NOMO-1 (cell line): ENCODE results near the gene DCDC1.

Source experiments
- DNase-seq, 2 experiments: peaks; one replicate each; lab custom pipeline; 2025; ENCODE audit not compliant: unreplicated experiment in 2 of 2; lab: John Stamatoyannopoulos, UW

The DCDC1 gene

DNA sequence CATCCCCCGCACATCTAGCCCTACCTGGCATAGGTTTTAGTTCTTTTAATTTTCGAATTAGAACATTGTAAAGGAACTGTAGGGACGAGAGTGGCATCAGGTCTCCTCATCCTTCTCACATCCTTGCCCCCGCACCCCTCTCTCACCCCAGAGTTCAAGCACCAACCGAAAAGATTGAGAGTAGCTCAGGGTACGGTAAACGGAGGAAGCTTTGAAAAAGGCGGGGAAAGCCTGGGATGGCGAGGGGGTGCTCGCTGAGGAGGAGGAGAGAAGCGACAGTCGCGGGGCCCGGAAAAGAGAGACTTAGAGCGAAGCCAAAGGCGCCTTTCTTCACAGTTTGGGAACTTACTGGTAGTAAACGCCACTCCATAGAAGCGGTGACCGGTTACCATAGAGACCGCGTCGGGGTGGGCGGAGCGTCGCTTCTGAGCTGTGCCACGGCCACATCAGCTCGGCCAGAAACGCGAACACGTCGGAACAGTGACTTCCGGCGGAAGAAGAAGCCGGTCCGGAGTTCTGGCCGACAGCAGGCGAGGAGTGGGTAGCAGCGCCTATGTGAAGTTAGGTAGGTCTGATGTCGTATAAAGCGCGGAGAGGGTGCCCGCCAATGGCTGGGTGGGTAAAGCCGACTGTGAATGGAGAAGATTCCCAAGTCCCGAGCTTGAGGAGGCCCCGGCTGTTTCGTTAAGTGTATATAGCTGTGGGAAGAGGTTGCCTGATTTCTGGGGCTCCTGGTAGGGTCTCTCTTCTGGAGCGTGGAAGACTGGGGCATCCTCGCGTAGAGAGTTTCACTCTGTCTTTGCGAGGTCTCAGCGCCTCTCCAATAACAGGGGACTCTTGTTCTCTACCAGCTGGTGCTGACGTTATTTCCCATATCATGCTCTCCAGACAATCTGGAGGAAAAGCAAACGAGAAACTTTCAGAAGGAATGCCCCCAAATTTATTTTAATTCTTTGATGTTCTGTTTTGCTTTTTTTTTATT lies at the start of gene DCDC1, which contains the start of gene DNAJC24:
DCDC1 (minus strand) TSS at position 392 of the 982 bp plus-strand sequence. CDS start 41,459 bp downstream, outside the sequence.
DNAJC24 (plus strand) TSS at position 513 of the 982 bp plus-strand sequence. CDS start 889 bp downstream, outside the sequence.
- peak; percentile 88 to 89 for DNase-seq

DNA sequence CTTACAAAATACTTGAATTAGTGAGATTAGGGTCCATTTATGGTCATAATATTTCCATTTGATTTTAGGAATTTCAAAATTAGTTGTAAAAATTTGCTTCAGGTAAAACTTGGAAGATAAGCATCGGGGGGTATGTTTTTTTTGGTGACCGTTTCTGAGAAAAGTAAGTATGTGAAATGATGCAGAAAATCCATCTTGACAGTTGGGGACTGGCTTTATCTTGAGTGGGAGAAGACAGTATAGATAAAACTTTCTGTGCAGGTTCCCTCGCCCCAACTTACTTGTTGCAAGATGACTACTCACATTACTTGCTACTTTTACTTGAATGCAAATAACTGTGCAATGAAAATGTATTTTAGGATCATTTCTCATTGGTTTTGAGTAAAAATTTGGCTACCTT lies 49.6 kb upstream of the DCDC1 start:
- no peak for DNase-seq

DNA sequence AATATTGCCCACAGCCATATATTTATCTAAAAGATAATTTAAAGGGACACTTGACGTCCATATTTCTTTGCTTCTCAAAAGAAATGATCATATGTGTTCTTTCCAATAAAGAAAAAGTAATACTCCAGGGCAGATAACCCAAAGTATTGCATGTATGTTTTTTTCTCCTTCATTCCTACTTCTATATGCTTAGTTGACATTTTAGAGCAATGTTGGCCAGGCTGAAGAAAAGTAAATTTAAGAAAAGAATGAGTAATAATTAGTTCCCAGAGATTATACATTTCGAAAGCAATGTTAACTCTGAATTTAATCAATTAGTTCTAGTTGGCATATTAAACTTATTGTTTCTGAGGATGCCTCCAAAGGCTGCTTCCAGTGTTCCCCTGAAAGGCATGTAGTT lies 48.3 kb upstream of the DCDC1 start:
- no peak for DNase-seq

- DNase-seq, result no peak
Observed at GRCh38 chr11:31417357-31417756, 47.8 kb upstream of the DCDC1 start.

DNA sequence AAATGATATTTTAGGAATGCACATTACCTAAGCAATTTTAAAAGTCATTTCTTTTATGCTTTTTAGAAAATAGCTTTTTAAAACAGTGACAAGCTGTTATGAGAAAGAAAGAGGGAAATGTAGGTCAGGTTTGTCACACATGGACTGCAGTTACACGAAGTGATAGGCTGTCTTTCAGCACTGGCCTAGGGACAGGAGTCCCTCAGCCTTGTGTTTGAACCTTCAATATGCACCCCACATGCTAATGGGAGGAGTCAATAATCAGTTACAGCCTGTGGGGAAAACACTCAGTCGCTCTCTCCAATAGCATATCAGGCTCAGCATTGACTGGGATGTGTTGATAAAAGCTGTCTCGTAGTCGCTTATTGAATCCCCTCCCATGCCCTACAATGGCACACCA lies 45.9 kb upstream of the DCDC1 start:
- no peak for DNase-seq

DNA sequence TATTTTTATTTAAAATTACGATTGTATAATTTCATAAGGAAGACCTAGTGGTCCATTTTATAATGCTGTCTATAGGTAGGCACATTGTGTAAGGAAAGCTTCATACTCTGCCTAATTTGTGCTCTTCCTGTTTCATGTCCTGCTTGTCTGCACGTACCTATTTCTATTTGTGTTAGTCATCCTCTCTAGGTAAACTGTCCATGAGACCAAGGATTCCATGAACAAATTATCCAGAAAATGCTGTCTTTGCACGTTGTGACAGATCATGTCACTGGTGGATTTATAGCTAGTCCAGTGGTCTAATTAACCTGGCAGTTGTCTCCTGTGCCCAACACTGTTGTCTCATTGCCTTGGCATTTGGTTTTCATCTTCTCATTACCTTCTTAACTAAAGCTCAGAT lies 44.8 kb upstream of the DCDC1 start:
- DNase-seq, result no peak

- no peak for DNase-seq
Observed at GRCh38 chr11:31412946-31413345, 43.4 kb upstream of the DCDC1 start.

DNA sequence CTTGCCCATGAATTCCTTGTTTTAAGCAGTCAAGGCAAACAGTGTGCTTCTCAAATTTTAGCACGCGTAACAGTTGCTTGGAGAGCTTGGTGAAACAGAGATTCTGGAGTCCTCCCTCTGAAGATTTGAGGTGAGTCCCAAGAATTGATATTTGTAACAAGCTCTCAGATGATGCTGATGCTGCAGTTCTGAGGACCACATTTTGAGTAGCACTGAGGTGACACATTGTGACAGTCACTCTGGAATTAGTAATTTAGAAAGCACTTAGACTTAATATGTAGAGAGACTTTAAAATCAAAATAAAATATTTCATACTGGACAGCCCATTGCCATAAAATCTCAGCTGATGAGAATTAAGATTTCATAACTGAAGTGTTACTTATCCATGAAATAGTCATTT lies 38.7 kb upstream of the DCDC1 start:
- no peak for DNase-seq

- no peak for DNase-seq
Observed at GRCh38 chr11:31404614-31405013, 35.1 kb upstream of the DCDC1 start.

DNA sequence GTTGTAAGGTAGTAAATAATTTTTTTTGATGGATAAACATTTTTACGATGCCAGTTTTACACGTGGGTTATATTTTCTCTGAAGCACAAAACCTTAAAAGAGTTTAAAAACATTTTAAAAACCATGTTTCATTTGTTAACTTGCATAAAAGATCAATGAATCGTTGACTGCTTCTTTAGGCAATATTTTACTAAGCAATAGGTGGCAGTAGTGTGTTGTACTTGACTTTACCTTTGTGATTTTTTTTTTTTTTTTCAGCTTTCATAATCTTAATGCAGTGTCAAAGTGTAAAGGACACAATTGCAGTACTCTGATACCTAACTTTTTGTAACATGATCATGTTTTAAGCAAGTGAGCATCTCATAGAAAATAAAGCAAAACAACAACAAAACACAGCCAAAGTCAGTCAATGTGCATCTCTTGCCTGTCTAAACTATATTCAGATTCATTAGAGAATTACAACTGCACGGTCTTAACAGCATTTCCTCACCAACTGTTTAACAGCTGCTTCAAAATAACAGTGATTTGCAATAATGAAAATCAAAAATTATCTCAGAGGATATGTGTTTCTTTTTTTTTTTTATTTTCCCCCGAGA lies 27.8 kb upstream of the DCDC1 start:
- peak in 1 of 2 experiments; percentile 1 for DNase-seq

- no peak for DNase-seq
Observed at GRCh38 chr11:31387379-31387778, 17.8 kb upstream of the DCDC1 start.

DNA sequence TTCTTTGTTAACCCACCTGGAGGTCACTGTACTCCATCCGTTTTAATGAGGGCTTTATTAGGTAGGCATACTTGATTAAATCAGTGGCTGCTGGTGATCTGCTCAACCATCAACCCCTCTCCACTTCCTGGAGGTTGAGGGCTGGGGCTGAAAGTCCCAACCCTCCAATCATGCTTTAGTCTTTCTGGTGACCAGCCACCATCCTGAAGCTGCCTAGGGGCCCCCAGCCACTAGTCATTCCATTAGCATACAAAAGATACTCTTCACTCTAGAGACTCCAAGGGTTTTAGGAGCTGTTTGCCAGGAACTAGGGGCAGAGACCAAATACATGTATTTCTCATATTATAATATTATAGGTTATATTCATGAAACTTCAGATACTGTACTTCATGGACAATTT lies 13.6 kb upstream of the DCDC1 start:
- no peak for DNase-seq

DNA sequence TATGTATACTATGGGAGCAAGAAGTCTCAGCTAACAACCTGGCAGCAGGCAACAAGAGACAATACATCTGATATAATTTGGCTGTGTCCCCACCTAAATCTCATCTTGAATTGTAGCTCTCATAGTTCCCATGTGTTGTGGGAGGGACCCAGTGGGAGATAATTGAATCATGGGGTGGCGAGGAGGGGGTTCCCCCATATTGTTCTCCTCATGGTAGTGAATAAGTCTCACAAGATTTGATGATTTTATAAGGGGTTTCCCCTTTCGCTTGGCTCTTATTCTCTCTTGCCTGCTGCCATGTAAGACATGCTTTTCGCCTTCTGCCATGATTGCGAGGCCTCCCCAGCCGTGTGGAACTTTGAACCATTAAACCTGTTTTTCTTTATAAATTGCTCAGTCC lies 6.3 kb upstream of the DCDC1 start:
- DNase-seq, result no peak

DNA sequence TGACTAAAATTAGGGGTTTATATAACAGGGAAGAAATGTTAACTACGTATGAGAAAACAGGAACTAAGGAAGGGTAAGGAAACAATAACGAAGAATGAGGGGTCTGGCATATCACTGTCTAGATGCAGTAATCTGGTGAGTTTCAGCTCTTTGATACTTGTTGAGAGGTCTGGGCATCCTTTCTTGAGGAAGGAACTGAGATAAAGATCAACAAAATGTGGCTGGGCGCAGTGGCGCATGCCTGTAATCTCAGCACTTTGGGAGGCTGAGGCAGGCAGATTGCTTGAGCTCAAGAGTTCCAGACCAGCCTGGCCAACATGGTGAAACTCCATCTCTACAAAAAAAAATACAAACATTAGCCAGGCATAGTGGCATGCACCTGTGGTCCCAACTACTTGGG lies 2.7 kb downstream of the DCDC1 start:
- DNase-seq, result no peak

DNA sequence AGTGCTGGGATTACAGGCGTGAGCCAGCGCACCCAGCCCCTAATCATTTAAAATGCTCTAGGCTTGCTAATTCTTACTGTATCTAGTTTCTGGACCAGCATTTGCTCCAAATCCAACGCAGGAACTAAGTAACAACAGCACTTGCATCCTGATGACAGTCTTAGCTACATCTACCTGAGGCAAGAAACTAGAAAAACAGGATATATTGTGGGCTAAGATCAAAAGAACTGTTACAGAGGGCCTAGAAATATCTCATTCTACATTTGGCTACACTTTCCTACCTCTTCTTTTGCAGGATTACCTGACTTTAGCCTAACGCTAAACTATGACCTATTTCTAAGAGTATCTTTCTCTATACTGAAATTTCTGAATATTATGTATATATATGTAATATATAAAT lies 7.8 kb downstream of the DCDC1 start:
- no peak for DNase-seq

DNA sequence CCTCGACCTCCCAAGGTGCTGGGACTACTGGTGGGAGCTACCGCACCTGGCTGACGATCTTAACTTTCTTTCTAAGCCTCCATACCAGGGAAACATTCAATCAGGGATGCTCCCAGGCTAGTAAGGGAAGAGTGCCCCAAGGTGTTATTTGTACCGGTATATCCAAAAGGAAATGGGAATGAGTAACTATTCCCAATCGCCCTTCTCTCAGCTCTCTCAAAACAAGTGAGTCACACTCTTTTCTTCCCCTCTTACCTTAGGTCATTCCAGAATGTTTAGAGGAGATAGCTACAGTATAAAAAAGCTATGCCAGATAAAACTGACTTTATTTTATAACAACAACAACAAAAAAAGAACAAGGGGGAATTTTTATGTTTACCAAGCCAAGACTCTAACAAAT lies 13.7 kb downstream of the DCDC1 start:
- no peak for DNase-seq

DNA sequence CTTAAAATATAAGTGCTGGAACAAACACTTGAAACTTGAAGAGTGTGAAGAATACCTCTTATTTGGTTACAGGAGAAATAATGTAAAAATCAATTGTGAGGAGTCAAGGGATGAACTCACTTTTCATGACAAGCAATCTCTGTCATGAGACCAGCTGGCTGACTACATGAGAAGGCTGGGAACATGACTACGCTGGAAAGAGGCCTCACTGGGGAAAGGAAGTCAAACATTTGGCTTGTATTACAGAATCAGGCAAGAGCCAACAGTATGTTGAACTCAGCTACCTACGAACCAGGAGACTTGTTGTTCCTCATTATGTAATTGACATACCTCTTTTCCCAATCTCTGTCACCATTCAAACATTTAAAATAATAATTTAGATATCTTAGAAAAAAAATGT lies 14.4 kb downstream of the DCDC1 start:
- DNase-seq, result no peak

GRCh38 chr11:31351168-31351567 lies 18.4 kb downstream of the DCDC1 start:
- DNase-seq, result no peak

DNA sequence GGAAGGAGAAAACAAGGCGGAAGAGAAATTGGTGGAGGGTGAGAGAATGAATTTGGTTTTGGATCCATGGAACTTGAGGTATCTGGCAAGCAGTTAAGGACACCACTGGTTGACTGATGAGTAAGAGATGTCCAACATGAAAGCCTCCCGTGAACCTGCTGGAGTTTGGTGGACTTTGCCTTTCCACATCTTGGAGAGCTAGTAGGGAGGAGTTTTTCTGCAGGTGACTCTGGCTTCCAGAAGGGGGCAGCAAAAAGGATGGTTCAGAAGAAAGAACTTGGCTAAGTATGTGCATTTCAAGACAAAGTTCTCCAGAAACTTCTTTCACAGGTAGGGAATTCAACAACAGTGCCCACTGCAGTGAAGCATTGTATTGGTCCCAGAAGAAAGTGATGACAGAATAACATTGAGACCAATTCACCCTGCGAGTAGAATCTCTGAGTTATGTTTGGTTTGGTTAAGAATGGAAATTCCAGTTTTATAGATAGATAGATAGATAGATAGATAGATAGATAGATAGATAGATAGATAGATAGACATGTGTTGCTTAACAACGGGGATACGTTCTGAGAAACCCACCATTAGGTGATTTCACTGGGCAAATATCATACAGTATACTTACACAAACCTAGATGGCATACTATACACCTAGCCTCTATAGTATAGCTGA lies 28.5 kb downstream of the DCDC1 start:
- DNase-seq, result peak in 1 of 2 experiments; percentile 18

DNA sequence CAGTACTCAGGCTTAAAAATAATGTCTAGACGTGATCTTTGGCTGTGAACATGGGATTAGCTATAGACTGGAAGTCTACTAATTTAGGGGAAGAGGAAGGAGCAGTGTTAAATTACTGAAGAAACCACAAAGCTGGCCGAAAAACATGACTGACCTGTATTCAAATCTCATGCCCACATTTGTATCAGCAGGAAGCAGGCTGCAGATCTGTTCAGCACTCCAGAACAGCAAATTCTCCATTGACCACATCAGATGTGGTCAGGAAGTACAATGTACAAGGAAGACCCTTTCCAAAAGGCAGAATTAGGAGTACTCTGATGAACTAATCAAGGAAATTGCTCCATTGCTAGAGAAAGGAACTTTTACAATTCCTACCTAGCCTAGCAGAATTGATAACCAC lies 31.7 kb downstream of the DCDC1 start:
- no peak for DNase-seq

- no peak for DNase-seq
Observed at GRCh38 chr11:31328697-31329096, 40.8 kb downstream of the DCDC1 start.
